HG03521 (cell line): Measurements from ENCODE around the gene FARS2.

Experiments
- ATAC-seq: cut with Tn5 transposase; IDR thresholded peaks from one replicate; pipeline ENCODE4 v1.9.1; 2021; ENCODE audit warnings: mild to moderate bottlenecking, moderate library complexity; ENCODE audit not compliant: unreplicated experiment

Gene FARS2

DNA sequence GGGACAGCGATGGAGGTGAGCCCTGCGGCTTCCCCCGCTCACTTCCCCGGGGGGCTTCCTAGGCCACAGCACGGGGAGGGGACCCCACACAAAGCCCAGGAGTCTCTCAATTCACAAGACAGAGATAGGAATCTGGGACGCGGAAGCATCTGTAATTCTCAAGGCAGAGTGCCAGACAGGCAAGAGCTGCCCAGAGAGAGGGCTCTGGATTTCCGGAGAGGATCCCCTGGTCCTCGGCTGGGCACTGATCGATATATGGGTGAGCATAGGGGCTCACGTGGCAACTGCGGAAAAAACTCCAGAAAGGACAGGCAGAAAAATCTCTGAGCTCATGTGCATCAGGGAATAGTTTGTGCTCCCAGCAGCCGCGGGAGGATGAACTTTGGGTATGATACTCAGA lies 449.2 kb downstream of the FARS2 start:
- no peak for ATAC-seq

DNA sequence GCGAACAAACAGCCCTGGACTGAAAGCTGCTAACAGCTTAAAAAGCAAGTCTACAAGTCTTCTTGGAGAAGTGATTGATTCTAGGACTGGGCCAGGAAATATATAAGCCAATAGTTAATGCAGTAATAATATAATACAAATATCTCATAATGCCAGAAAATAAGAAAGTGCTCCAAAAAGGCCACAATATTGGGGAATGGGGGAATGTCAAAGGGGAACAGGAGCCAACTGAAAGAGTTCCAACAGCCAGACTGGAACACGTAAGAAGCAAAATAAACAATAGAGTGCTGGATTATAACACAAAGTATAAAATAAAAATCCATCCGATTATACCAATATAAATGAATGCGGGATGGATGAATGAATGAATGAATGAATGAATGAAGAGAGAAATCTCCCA lies 449.6 kb downstream of the FARS2 start:
- no peak for ATAC-seq

DNA sequence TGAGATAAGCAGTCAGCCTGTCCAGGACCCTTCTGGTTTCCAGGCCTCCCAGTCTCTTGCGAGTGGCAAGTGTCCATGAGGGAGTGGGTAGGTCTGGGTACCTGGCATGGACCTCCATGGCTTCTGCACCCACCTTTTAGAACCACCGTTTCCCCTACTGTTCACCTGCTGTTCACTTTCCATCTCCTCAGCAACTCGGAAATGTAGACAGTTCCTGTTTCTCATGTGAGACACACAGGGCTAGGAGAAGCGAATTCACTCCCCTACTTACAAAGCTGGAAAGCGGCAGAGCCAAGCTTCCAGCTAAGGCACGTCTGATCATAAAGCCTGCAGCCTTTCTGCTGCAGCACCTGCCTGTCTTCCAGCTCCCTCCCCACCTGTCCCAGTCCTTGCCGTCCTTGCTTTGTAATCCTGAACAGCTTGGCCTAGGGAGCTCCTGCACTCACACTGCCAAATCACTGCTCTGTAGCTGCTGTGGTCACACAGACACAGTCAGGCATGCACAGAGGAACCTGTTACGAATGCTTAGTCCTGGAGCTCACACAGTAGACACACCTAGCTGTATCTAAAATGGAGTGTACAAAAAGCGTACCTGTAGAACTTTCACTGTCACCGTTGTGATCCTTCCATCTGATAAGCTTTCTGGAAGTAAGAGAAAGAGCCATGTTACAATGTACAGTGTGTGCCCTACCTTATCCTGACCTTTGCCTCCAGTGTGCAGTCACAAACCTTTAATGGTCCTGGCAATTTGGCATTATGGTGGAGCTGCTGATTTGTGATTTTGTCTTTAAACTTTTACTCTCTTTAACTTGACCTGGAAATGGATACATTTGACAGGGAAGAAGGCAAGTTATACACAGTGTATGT lies 451.3 kb downstream of the FARS2 start:
- no peak for ATAC-seq

DNA sequence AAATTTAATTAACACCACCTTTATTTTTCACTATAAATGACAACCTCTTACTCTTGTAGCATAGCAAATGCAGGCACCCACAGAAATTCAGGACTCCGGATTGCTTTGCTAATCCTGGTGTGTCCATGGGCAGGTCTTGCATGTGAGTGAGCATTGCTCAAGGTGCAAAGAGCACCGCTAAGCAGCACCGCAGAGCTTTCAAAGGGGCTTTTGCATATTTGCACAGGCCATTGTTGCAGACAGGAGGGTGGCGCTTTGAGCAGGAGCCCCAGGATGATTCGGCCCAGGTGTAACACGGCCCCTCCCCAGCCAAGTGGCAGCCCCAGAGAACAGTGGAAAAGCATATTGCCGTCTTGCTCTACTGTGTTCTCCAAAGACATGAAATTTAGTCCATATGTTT lies 452.2 kb downstream of the FARS2 start:
- no peak for ATAC-seq

DNA sequence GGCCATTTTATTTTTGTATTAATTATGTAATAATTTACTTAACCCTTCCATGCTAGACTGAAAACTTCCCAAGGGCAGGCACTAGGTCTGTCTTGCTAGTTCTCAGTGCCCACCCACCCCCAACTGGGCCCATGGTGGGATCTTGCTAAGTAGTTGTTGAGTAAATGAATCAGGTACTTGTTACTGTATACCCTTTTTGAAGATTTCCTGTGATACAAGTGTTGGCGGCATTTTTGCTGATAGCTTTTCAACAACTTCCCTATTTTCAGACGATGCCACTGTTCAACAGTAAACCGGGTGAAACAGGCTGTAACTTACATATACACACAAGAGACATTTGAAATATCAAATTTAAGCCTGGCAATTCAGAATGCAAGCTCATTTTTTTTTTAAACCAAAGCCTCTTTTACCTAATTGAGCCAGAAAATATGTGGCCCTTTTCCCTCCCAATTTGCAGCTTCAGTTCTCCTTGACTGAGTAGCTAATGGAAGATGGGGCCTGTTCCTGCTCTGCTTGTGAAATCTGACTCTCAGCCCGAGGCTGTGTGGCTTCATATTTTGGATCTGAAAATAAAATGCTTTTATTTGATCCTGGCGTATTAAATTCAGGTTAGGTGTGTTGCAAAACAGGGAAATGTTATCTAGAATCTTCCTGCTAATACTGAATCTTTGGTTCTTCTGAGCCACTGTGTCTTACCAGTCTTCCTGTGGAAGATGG lies 457.1 kb downstream of the FARS2 start:
- no peak for ATAC-seq

DNA sequence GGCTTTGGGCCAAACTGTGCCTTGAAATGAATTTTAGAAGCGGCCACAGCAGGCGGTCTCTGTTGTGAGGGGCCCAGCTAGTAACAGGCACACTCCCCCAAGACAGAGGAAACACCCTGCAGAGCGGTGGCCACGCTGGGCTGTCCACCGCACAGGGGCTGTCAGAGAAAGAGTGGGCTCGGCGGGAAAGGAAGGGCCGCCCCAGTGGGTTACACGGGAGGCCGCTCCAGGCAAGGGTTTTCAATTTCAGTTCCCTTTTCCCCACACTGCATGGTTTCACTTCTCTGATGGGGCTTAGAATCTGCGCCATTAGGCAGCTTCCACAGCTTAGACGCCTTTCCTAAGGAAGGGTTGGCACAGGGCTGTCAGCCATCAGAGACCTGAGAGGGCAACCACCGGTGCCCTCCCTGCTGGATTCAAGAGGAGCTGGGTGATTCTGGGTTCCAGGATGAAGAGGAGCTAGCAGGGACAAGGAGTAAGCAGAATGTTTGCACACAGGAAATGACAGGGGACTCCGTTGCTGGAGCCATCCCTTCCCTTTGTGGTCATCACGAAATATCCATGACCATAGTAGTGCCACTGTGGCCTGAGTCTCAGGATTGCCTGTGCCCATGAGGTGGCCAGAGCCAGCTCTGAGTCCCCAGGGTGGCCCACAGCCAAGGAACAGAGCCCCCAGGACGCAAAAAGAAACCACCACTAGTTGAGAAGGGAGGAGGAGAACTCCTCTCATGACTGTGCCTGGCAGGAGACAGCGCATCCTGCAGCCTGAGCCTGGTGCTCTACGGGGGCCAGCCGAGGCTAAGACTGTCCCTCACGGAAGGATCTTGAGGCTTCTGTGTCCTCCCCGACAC lies 462.8 kb downstream of the FARS2 start:
- peak; percentile 95 for ATAC-seq

DNA sequence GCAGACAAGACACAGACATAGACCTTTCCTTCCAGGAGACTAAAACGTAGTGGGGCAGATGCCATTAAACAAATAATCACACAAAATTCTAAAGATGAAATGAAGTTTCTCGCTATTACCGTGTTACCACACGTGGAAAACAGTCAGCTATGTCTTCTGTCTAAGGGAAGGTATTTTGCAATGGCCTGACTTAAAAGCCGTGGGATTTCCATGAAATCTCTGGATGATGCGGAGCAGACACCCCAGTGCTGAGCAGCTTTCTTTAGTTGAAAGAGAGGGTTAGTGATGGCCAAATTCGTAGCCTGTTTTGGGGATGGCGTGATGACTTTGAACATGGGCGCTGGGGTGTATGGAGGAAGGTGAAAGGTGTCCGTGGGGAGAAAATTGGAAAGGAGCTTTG lies 463.6 kb downstream of the FARS2 start:
- no peak for ATAC-seq

DNA sequence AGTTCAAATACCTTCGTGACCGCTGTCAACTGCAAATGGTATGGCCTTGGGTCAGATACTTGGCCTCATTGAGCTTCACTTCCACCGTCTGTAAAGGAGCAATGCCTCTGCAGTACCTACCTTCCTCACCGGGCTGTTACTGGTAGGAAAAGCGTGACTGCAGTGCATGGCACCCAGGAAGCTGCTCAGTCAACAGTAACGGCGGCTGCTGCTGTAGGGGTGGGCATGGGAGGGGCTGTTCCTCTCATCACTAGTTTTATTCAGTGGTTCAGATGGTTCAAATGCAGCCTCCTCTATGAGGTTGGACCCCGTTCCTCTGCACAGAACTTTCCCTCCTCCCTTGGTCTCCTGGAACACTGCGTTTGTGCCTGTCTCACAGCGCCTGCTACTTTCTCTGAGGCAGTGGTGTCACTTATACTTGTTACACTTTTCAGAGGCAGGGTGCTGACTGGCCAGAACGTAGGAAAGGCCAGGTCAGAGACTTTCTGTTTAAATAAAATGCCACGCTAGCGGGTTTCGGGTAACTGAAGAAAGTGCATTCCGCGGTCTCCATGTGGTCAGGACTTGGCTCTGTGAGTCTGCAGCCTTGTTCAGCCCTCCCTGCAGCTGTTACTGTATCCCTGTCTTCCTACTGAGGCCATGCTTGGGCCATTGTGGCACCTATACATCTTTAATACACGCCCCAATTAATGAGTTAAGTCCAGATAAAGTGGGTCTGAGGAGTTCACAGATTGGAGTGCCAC lies 465.8 kb downstream of the FARS2 start:
- ATAC-seq: no peak

DNA sequence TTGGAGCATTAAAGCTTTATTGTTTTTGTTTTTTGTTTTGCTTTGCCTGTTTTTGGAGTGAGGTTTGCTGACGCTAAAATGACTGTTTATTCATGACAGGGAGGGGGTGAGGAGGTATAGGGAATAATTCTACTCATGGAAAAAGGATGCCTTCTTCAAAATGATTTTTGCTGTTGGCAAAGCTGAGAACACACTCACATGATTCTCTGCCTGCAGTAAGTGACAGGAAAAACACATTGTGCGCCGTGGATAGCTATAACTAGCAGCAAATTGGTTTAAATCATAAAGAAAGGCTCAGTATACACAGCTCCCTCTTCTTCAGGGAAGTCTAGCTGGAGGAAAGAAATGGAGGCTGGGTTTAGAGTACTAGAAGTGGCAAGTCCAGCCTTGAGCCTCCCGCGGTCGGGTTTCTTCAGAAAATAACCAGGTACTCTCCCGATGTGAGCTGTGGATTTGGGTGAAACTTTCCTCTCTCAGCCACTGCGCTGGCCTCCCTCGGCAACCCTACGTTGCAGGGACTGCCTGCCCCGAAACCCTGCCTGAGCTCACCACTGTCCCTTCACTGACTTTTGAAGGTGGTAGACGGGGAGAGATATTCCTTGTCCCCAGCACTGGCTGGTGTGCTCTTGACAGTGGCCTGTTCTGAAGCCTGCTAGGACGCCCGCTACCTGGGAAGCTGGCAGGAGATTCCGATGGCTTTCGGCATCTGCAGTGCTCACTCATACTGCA lies 467.2 kb downstream of the FARS2 start:
- no peak for ATAC-seq

DNA sequence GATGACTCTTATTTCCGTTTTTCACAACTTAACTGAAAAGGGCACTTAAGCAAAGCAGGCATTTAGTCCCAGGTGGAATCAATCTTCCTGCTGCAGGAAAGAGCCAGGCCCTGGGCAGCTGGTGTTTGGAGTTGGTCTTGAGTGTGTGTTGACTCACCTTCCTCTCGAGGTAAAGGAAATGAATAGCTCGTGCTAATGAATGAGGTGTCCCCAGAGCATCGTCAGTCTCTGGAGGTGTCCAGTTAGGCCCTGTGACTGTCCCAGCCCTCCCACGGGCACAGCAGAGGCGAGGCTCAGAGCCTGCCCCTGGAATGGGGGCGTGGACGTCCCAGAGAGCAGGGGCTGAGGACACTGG lies 467.7 kb downstream of the FARS2 start:
- no peak for ATAC-seq

DNA sequence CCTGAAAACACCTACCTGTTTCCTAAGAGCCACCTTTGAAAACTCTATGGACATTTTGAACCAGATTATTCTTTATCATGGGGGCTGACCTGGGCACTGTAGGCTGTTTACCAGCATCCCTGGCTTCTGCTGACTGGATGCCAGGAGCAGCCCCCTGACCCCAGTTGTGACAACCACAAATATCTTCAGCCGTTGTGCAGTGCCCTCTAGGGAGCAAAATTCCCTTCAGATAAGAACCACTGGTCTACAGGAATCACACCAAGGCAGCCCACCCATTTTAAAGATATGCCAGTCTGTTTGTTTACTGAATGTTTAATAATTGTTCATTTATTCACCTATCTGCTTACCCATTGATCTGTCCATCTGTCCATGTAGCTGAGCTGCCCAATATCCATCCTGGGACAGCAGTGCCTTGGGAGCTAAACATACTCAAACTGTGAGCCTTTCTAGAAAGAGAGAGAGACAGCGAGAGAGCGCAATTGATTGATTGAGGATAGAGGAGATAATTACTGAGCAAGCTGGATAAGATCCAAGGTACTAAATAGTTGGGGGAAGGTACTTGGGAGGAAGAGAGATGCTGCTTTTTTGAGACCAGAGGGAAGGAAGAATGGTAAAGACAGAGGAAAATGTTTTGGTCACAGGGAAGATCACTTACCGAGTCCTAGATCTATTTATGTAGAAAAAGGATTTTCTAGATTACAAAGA lies 468.7 kb downstream of the FARS2 start:
- no peak for ATAC-seq

DNA sequence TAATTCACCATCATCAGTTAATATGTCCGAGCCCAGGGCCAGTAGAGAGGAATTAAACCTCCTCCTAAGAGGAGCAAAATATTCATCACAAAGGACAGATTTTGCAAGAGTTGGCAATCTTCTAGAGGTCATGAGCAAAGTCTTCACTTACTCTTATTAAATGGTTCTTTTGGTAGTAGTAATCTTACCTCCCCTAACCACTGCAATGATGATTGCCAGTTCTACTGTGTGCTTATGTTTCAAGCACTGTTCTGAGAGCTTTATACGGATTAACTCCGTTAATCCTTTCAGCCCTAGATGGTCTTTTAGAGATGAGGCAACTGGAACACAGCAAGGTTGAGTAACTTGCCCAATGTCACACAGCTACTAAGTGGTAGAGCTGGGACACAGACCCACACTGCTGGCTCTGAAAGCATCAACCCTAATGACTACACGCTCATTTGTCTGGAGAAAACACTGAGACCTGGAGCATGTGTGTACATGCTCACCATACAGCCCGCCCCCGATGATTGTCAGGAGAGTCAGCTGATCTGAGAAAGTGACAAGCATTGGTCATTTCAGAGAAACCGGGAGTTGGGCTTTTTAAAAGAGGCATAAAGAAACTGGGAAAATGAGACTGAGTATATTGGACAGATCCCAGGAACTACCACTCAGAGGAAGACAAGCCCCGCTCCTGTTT lies 469.4 kb downstream of the FARS2 start:
- ATAC-seq: no peak

DNA sequence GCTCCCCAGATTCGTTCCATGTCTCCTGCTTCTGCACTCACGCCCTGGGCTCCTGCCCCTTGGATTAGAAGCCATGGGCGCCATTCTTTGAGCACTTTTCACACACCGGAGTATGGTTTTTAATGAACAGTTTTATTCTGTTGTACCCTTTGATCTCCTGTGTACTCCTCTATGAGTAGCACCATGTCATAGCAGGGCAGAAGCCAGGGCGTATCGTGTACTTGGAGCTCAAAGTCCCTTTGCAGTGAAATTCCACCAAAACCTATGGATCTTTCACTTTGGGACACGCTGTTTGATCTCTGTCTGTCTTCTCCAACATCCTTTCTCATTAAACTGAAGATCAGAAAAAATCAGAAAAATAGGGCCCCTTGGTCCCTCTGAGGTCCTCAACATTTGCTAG lies 470.1 kb downstream of the FARS2 start:
- no peak for ATAC-seq

DNA sequence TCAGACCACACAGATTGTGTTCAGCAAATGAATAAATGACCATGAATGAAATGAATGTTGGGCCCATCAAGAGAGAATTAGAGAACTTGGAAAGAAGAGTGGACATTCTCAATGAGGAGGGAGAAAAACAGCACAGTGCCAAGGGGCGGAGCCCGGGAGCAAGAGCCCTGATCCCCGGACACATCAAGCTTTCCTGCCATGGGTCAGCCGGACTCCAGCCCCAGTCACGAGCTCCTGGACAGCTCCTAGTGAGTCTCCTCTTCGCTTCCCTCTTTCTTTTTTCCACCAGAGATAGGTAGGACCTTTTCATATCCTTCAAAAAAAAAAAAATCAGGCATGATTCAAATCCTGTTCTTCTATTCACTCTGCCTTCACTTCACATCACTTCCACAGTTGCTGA lies 471.2 kb downstream of the FARS2 start:
- no peak for ATAC-seq

DNA sequence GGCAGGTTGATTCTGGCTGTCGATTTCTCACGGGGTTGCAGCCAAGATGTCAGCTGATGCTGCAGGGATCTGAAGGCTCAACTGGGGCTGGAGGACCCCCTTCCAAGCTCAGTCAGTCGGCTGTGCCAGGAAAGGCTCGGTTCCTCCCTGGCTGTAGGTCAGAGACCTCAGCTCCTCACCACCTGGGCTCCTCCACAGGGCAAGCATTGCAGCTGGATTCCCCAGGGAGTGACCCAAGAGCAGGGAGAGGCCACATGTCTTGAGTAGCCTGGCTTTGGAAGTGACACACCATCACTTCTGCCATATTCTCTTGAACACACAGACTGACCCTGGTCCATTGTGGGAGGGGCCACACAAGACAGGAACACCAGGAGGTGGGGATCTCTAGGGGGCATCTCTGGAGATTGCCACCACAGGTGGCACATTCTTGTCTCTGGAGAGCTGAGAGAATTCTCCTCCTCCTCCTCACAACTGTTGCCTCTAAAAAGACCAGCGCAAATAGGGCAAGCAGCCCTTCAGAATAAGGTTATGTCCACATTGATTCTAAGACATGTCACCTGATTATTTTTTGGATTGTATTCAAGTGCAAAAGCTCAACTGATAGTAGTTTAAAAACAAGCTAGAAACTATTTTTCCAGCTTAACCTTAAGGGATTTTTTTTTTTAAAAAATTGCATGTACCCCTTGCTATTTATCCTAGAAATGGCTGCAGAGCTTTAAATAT lies 474.9 kb downstream of the FARS2 start:
- no peak for ATAC-seq

DNA sequence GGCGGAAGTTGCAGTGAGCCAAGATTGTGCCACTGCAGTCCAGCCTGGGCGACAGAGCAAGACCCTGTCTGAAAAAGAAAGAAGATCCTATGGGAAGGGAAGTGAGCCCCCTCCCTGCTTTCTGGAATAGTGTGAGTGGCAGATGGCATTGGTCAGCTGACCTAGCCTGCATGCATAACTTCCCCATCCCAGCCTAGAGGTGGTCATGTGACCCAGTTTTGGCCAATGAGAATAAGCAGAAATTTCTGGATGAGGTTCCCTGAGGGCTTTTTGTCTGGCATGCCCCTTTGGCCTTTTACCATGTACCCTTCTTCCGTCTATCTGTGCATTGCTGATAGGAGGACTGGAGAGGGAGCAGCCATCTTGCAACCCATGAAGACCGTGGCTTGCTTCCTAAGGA lies 476.1 kb downstream of the FARS2 start:
- ATAC-seq: no peak

DNA sequence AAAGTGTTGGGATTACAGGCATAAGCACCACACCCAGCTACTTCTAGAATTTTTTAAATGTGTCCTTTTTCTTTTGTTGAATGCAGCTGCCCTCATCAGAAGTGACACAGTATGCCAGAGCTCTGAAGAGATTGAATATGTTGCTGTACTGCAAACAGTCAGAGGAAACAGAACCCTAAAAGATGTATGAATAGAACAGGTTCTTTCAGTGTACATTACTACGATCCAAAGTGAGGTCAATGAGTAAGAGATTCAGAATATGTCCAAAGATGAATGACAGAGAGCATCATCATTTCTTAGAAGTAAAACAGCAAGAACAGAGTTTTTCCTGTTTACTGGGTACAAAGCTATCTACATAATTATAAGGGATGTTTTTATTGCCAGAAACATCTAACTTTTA lies 476.9 kb downstream of the FARS2 start:
- no peak for ATAC-seq

DNA sequence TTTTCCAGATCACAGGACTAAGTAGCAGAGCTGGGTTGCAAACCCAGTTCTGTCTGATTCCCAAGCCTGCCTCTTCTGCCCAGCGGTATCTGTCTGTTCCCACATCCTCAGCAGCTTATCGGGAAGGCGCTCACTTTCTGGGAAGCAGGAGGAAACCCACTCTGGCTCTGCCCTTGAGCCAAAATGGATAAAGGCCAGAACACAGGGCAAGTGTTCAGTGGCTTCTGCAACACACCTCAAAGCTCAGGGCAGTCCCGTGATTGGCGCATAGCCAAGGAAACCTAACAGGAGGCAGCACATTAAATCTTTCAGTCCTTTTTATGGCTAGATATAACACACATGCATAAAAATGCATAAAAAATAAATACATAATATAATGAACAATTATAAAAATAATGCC lies 483.2 kb downstream of the FARS2 start:
- ATAC-seq: no peak
